CD4-positive, CD25-positive, alpha-beta regulatory T cell (primary cell): ENCODE data around the gene LCN12. TPM values are rescaled to one million over a fixed set of nuclear protein-coding genes. Genes with fewer than 3 reads are reported as not detected.

ENCODE experiments used
- ATAC-seq, 2 donors: fragments of 150-1000 bp; cut with Tn5 transposase; one replicate each; pipeline ENCODE4 v1.10.0; 2021; ENCODE audit warnings: low read depth in 2 of 2, moderate number of reproducible peaks in 2 of 2, moderate library complexity in 1 of 2
- DNase-seq, 3 donors: peaks; one replicate each; pipeline versions ENCODE4 v3.0.0 to v3.0.0-alpha.2; 2012 to 2022; ENCODE audit warnings: mixed read lengths in 1 of 3
- H3K27ac ChIP-seq: one replicate; pipeline ENCODE4 v1.7.0; 2013; ENCODE audit warnings: mild to moderate bottlenecking, low read length; ENCODE audit not compliant: insufficient read depth, poor library complexity, severe bottlenecking
- H3K27me3 ChIP-seq: one replicate; pipeline ENCODE4 v1.7.0; 2013; ENCODE audit warnings: low read length; ENCODE audit not compliant: control insufficient read depth, insufficient read depth
- H3K36me3 ChIP-seq: one replicate; pipeline ENCODE4 v1.7.0; 2013; ENCODE audit warnings: mild to moderate bottlenecking, low read length, moderate library complexity; ENCODE audit not compliant: control insufficient read depth, insufficient read depth
- H3K4me1 ChIP-seq: 2 replicates; pipeline ENCODE4 v1.7.0; 2013; ENCODE audit warnings: mild to moderate bottlenecking, low read length; ENCODE audit not compliant: insufficient read depth, control insufficient read depth, poor library complexity, severe bottlenecking
- H3K4me3 ChIP-seq: one replicate; pipeline ENCODE4 v1.7.0; 2013; ENCODE audit warnings: low read depth, mild to moderate bottlenecking, low read length, moderate library complexity
- H3K9me3 ChIP-seq, 2 experiments: 1 replicate in 1 of 2; 2 replicates in 1 of 2; pipeline ENCODE4 v1.7.0; 2013; ENCODE audit warnings: low read length in 2 of 2, mild to moderate bottlenecking in 1 of 2, moderate library complexity in 1 of 2; ENCODE audit not compliant: control insufficient read depth in 2 of 2
- H3K27ac Mint-ChIP-seq, 3 donors: one replicate each; pipeline ENCODE4 v1.8.0; 2020 to 2022; ENCODE audit warnings: mild to moderate bottlenecking in 3 of 3, mixed read lengths in 3 of 3, moderate library complexity in 2 of 3
- H3K27me3 Mint-ChIP-seq: one replicate; pipeline ENCODE4 v1.8.0; 2022; ENCODE audit warnings: mild to moderate bottlenecking, mixed read lengths
- H3K36me3 Mint-ChIP-seq: one replicate; pipeline ENCODE4 v1.8.0; 2020; ENCODE audit warnings: mixed read lengths
- H3K4me1 Mint-ChIP-seq, 4 donors: one replicate each; pipeline ENCODE4 v1.8.0; 2020 to 2022; ENCODE audit warnings: mixed read lengths in 4 of 4, mild to moderate bottlenecking in 1 of 4
- H3K4me3 Mint-ChIP-seq, 4 donors: one replicate each; pipeline ENCODE4 v1.8.0; 2020 to 2022; ENCODE audit warnings: mild to moderate bottlenecking in 4 of 4, mixed read lengths in 4 of 4, moderate library complexity in 3 of 4
- H3K9me3 Mint-ChIP-seq, 7 donors: one replicate each; pipeline ENCODE4 v1.8.0; 2020 to 2022; ENCODE audit warnings: mixed read lengths in 7 of 7, mild to moderate bottlenecking in 3 of 7, moderate library complexity in 2 of 7
- polyA plus RNA-seq, 4 donors: library from polyadenylated mRNA; unstranded; fragments of 300-500 nt; fragmentation: Illumina TruSeq; gene quantifications; one replicate each; pipeline ENCODE4 v1.2.3, GENCODE V29; 2021
- total RNA-seq: library from RNA; stranded (reverse); gene quantifications from one replicate; pipeline ENCODE4 v1.2.3, GENCODE V29; 2022

Gene LCN12
- total and polyA plus RNA-seq, 5 donors from 2014 or later: 1.4 TPM; not detected in 4

DNA sequence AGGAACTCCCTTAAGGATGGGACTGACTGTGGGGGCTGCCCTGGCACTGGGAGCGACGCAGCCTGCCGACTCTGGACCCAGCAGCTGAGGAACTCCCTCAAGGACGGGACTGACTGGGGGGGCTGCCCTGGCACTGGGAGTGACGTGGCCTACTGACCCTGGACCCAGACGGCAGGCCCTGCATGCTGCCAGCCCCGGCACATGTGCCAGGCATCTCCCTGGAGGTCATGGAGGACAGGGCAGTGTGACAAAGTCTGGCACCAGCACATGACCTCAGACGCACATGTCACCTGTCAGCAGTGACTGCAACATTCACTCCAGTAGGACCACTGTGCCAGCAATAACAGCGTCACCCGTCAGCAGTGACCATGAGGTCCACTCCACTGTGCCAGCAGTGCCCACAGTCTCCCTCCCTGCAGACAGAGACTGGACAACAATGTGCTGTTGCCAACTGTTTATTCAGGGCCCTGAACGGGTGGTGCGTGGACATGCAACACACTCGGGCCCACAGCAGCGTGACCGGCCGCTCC, 12.0 kb upstream of the LCN12 start:
- Mint-ChIP-seq H3K27ac (no peak overlapping the region), H3K27me3 (peaks cover 5% of the 10 kb centered on the region), H3K36me3 (peaks cover 14% of the 10 kb centered on the region), H3K4me1 (peaks cover 0 to 15% (median 3%) of the 10 kb centered on the region in 4 donors), H3K9me3 (peaks cover 0 to 3% (median 0%) of the 10 kb centered on the region in 7 donors), H3K4me3 (peak overlapping the region in 2 of 4 donors; percentile 13 to 26)
- Histone ChIP-seq H3K4me1 (peaks cover 21% of the 10 kb centered on the region), H3K27ac (no peak overlapping the region), H3K4me3 (no peak overlapping the region), H3K27me3 (no peaks in the 10 kb centered on the region), H3K9me3 (no peaks in the 10 kb centered on the region), H3K36me3 (peaks cover 30% of the 10 kb centered on the region)
- no peak for DNase-seq
- no peak for ATAC-seq

DNA sequence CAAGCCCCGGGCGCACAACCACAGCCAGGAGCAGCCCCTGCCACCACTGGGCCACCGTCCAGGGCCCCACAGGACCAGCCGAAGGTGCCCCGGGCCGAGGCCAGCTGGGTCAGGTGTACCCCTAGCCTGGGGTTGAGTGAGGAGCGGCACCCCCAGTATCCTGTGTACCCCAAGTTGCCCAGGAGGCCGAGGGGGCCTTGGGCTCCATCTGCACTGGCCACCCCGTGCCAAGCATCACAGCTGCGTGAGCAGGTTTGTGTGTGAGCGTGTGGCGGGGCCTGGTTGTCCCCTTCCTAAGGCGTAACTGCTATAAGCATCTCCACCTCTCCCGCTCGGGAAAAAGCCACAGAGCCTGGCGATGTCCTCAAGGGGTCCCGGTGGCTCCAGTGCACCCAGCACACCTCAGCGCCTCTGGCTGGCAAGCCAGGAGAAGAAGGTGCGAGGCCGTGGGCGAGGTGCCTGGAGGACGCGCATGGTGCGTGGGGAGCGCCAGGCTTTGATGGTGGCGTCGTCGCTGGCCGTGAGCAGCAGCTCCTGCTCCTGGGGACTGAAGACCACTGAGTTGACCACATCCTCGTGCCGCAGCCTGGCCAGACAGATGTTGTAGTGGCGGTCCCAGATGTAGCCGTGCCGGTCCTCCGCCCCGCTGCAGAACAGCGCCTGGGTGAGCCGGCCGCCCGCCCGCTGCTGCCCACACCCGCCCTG, 11.4 kb upstream of the LCN12 start:
- no peak overlapping the region for H3K4me3 ChIP-seq
- no peaks in the 10 kb centered on the region for H3K27me3 ChIP-seq
- H3K27ac Mint-ChIP-seq: no peak overlapping the region
- ATAC-seq: no peak
- H3K4me1 Mint-ChIP-seq: peaks cover 0 to 15% (median 3%) of the 10 kb centered on the region in 4 donors
- H3K27ac ChIP-seq: no peak overlapping the region
- peaks cover 30% of the 10 kb centered on the region for H3K36me3 ChIP-seq
- peaks cover 23% of the 10 kb centered on the region for H3K4me1 ChIP-seq
- peaks cover 14% of the 10 kb centered on the region for H3K36me3 Mint-ChIP-seq
- H3K9me3 Mint-ChIP-seq: peaks cover 0 to 3% (median 0%) of the 10 kb centered on the region in 7 donors
- DNase-seq: no peak
- no peaks in the 10 kb centered on the region for H3K9me3 ChIP-seq
- H3K27me3 Mint-ChIP-seq: peaks cover 5% of the 10 kb centered on the region
- peak overlapping the region in 1 of 4 donors; percentile 26 for H3K4me3 Mint-ChIP-seq

DNA sequence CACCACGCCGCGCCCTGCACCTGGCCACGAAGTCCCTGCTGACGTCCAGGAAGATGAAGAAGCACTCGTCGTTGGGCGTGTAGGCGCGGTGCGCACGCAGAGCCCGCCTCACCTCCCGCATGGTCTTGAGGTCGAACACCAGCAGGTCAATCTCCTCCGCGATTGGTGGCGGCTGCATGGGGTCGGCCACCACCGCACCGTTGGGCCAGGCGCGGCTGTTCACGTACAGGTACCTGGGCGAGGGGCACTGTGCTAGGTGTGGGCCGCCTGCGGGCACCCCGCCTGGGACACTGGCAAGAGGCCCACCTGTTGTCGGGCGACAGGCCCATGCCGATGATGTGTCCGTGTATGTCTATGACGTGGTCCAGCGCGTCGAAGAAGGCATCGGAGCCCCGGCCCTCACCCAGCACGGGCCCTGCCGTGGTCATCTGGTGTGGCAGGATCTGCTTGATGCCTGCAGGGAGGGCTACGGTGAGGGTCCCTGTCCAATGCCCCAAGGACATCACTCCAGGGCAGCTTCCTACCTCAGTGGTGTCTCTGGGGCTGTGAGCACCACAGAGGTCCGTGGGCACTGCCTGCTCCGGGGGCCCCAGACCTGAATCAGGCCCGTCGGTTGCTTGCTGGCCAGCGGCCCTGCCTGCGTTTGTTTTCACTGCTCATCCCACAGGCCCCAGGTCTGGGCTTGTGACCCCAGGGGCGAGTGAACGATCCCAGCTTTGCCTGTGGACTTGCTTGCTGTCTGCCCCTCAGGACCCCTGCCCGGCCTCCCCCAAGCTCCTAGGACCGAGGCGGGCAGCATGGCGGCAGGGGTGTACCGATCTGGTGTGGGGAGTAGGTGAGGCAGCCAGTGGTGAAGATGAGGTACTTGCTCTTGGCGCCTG, 10.6 kb upstream of the LCN12 start:
- DNase-seq (no peak), ATAC-seq (no peak)
- Histone ChIP-seq H3K27ac (no peak overlapping the region), H3K4me3 (no peak overlapping the region), H3K36me3 (peaks cover 30% of the 10 kb centered on the region), H3K4me1 (peaks cover 23% of the 10 kb centered on the region), H3K9me3 (no peaks in the 10 kb centered on the region), H3K27me3 (no peaks in the 10 kb centered on the region)
- Mint-ChIP-seq H3K36me3 (peaks cover 12% of the 10 kb centered on the region), H3K27ac (no peak overlapping the region), H3K4me3 (peak overlapping the region in 1 of 4 donors; percentile 21), H3K4me1 (peaks cover 0 to 15% (median 3%) of the 10 kb centered on the region in 4 donors), H3K27me3 (peaks cover 5% of the 10 kb centered on the region), H3K9me3 (peaks cover 0 to 3% (median 0%) of the 10 kb centered on the region in 7 donors)

DNA sequence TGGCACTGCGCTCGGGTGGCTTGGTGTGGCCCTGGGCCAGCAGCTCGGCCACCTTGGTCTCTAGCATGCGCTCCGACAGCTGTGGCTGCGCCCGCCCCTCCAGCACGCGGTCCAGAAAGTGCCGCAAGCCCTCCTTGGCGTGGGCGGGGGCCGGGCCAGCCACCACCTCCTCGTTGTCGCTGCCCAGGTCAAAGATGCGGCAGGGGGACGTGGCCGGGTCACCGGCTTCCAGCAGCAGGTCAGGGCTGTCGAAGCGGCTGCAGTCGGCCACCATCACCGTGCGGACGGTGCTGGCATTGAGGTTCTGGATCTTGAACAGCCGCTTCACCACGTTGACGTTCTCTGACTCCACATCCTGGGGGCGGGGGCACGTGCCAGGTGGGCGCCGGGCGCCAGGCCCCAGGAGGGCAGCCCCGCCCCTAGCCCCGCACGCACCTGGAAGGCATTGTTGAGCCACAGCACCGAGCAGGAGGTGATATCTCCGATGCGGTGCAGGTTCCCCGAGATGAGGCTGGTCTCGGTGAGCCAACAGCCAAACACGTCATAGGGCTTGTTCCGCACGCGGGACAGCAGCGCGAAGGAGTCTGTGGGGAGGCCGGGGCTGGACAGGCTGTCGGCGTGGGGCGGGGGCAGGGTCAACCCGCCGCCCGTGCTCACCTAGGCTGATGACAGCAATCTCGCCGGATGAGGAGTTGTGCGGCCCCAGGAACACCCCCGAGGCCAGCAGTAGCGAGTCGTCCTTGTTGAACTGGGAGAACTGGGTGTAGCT, 9.8 kb upstream of the LCN12 start:
- H3K36me3 ChIP-seq: peaks cover 30% of the 10 kb centered on the region
- Mint-ChIP-seq H3K4me1 (peaks cover 0 to 15% (median 3%) of the 10 kb centered on the region in 4 donors), H3K9me3 (peaks cover 0 to 3% (median 0%) of the 10 kb centered on the region in 7 donors), H3K27me3 (peaks cover 5% of the 10 kb centered on the region), H3K27ac (no peak overlapping the region), H3K36me3 (peaks cover 11% of the 10 kb centered on the region), H3K4me3 (peak overlapping the region in 1 of 4 donors; percentile 67)
- ATAC-seq (no peak), DNase-seq (no peak)
- peaks cover 23% of the 10 kb centered on the region for H3K4me1 ChIP-seq
- H3K27ac ChIP-seq: no peak overlapping the region
- no peak overlapping the region for H3K4me3 ChIP-seq
- H3K27me3 ChIP-seq: no peaks in the 10 kb centered on the region
- H3K9me3 ChIP-seq: no peaks in the 10 kb centered on the region

DNA sequence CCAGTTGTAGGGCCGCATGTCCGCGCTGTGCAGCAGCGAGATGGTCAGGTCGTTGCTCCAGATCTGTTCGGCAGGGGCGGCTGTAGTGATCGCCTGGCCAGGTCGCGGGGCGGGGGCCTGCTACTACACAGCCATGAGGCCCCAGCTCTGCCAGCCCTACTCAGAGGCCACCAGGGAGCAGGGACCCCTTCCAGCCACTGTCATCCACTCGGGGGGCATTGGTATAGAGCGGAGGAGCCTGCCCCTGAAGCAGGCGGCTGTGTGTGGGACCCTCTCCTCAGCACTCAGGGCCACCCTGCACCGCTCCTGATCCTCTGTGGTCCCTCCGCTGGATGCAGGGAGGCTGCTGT, 9.2 kb upstream of the LCN12 start:
- Histone ChIP-seq H3K27ac (no peak overlapping the region), H3K4me1 (peaks cover 23% of the 10 kb centered on the region), H3K36me3 (peaks cover 30% of the 10 kb centered on the region), H3K27me3 (no peaks in the 10 kb centered on the region), H3K9me3 (no peaks in the 10 kb centered on the region), H3K4me3 (no peak overlapping the region)
- H3K9me3 Mint-ChIP-seq: no peaks in the 10 kb centered on the region
- H3K27ac Mint-ChIP-seq: no peak overlapping the region
- DNase-seq: no peak
- peaks cover 0 to 15% (median 3%) of the 10 kb centered on the region in 4 donors for H3K4me1 Mint-ChIP-seq
- no peak for ATAC-seq
- peaks cover 7% of the 10 kb centered on the region for H3K36me3 Mint-ChIP-seq
- peaks cover 5% of the 10 kb centered on the region for H3K27me3 Mint-ChIP-seq
- H3K4me3 Mint-ChIP-seq: peak overlapping the region in 2 of 4 donors; percentile 47 to 67

DNA sequence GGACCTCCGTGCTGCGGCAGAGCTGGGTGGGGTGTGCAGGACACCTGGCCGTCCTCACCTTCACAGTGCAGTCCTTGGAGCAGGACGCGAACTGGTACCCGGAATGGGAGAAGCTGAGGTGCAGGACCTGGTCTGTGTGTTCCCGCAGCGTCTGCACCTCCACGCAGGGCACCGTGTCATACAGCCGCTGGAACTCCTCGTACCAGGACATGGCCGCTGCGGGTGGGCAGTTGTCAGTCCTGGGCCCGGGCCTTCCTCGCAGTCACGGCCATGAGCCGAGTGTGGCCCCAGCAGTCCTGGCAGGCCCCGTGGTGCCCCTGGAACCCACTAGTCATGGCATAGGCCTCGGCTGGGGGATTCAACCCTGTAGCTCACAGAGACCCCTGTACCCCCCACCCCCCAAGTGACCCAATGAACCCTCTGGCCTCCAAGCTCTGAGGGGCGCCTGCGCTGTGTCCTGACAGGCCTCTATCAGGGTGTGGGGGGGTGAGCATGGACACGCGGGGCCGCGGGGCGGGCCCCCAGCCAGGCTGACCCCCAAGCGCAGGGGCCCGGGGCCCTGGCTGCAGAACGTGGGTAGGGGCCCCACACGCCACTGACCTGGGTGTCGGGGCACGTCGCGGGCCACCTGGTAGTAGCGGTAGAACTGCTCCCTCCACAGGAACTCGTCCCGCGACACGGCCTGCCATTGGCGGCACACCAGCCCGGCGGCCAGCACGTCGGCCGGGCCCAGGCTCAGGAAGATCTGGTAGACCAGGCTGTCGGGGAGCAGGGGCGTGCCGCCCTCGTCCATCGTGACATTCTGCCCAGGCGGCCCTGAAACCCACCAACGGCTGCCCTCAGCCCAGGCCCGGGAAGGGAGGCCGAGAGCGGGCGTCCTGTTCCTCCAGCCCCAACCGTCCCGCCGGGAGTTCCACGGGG, 8.5 kb upstream of the LCN12 start:
- Mint-ChIP-seq H3K9me3 (no peaks in the 10 kb centered on the region), H3K27ac (peak overlapping the region in 2 of 3 donors; percentile 66 to 75), H3K4me3 (peak overlapping the region; percentile 84 to 90 (median 86)), H3K36me3 (peaks cover 7% of the 10 kb centered on the region), H3K27me3 (peaks cover 5% of the 10 kb centered on the region), H3K4me1 (peaks cover 0 to 19% (median 3%) of the 10 kb centered on the region in 4 donors)
- Histone ChIP-seq H3K27ac (peak overlapping the region; percentile 55), H3K36me3 (peaks cover 30% of the 10 kb centered on the region), H3K9me3 (no peaks in the 10 kb centered on the region), H3K4me3 (peak overlapping the region; percentile 19), H3K4me1 (peaks cover 23% of the 10 kb centered on the region), H3K27me3 (no peaks in the 10 kb centered on the region)
- ATAC-seq (no peak), DNase-seq (peak; percentile 19 to 53 (median 38))
